SK-N-SH (cell line): Measurements from ENCODE around the gene DHX15. TPM values are rescaled to one million over a fixed set of nuclear protein-coding genes. Genes with fewer than 3 reads are reported as not detected.

Source experiments
- CTCF ChIA-PET: fragments of 300-600, 350-600 bp; formaldehyde crosslinking; extraction: SDS; loops from one replicate; lab custom pipeline; 2021; lab: Yijun Ruan, JAX
- POLR2A ChIA-PET: fragments of 350-600 bp; sonication (Branson Sonifier 250); formaldehyde crosslinking; extraction: SDS; loops from one replicate; lab custom pipeline; 2020; ENCODE audit warnings: antibody characterized with exemption, inconsistent platforms; lab: Yijun Ruan, JAX
- DNase-seq: peaks from one replicate; pipeline ENCODE4 v3.0.0; 2012
- H2AFZ ChIP-seq: fragments of 200-600 bp; sonication (generic); 2 replicates; pipeline ENCODE4 v1.8.1; 2016; ENCODE audit warnings: antibody characterized with exemption, mild to moderate bottlenecking, low read depth
- H3F3A ChIP-seq: fragments of 200-600 bp; sonication (generic); replicated peaks from 2 replicates; pipeline ENCODE3; 2016; ENCODE audit warnings: antibody characterized with exemption, mild to moderate bottlenecking; ENCODE audit not compliant: insufficient read depth
- H3K27ac ChIP-seq, 2 experiments: fragments of 200-500 bp in 1 of 2; fragments of 200-600 bp in 1 of 2; sonication (Bioruptor generic) in 1 of 2; sonication (generic), shearing (Covaris generic) in 1 of 2; 2 replicates each; pipeline versions ENCODE4 v1.5.1 to v1.6.1; 2014 to 2016; ENCODE audit warnings: low read depth in 2 of 2, inconsistent platforms in 1 of 2, low read length in 1 of 2, mild to moderate bottlenecking in 1 of 2, mixed read lengths in 1 of 2
- H3K27me3 ChIP-seq: fragments of 200-600 bp; sonication (generic), shearing (Covaris generic); 2 replicates; pipeline ENCODE4 v1.6.1; 2016; ENCODE audit warnings: mixed run types; ENCODE audit not compliant: insufficient read depth
- H3K36me3 ChIP-seq, 2 experiments: fragments of 200-500 bp in 1 of 2; fragments of 200-600 bp in 1 of 2; sonication (Bioruptor generic) in 1 of 2; sonication (generic) in 1 of 2; replicated peaks in 1 of 2; 2 replicates each; pipeline versions ENCODE3 to v1.5.1; 2014 to 2016; ENCODE audit warnings: low read length in 1 of 2, mild to moderate bottlenecking in 1 of 2; ENCODE audit not compliant: insufficient read depth in 2 of 2, control insufficient read depth in 1 of 2
- H3K4me1 ChIP-seq, 2 experiments: fragments of 200-500 bp in 1 of 2; fragments of 200-600 bp in 1 of 2; sonication (Bioruptor generic) in 1 of 2; sonication (generic), shearing (Covaris generic) in 1 of 2; 2 replicates each; pipeline versions ENCODE4 v1.5.1 to v1.6.1; 2014 to 2016; ENCODE audit warnings: low read depth in 1 of 2, low read length in 1 of 2, mixed run types in 1 of 2; ENCODE audit not compliant: insufficient read depth in 2 of 2, control insufficient read depth in 1 of 2
- H3K4me2 ChIP-seq: fragments of 200-600 bp; sonication (generic), shearing (Covaris generic); 2 replicates; pipeline ENCODE4 v1.6.1; 2017; ENCODE audit warnings: mixed run types
- H3K4me3 ChIP-seq, 2 experiments: fragments of 200-500 bp in 1 of 2; fragments of 200-600 bp in 1 of 2; sonication (Bioruptor generic) in 1 of 2; sonication (generic), shearing (Covaris generic) in 1 of 2; 2 replicates each; pipeline versions ENCODE4 v1.5.1 to v1.8.1; 2014 to 2016; ENCODE audit warnings: low read depth in 2 of 2, inconsistent platforms in 1 of 2, low read length in 1 of 2, mild to moderate bottlenecking in 1 of 2, mixed read lengths in 1 of 2, moderate library complexity in 1 of 2
- H3K79me2 ChIP-seq: fragments of 200-600 bp; sonication (generic); 2 replicates; pipeline ENCODE4 v1.8.1; 2017; ENCODE audit warnings: mild to moderate bottlenecking; ENCODE audit not compliant: insufficient read depth
- H3K9ac ChIP-seq: fragments of 200-600 bp; sonication (generic); 2 replicates; pipeline ENCODE4 v1.6.1; 2017; ENCODE audit warnings: mixed run types
- H3K9me2 ChIP-seq: fragments of 200-600 bp; sonication (generic); 2 replicates; pipeline ENCODE4 v1.6.1; 2017; ENCODE audit warnings: mixed run types
- H3K9me3 ChIP-seq: fragments of 200-600 bp; sonication (generic); 2 replicates; pipeline ENCODE4 v1.6.1; 2017; ENCODE audit warnings: mixed run types, mild to moderate bottlenecking, moderate library complexity
- H4K20me1 ChIP-seq: fragments of 200-600 bp; sonication (generic); 2 replicates; pipeline ENCODE4 v1.6.1; 2017; ENCODE audit warnings: mild to moderate bottlenecking, mixed run types; ENCODE audit not compliant: insufficient read depth
- CHD2 ChIP-seq: fragments of 150-350 bp; IDR thresholded peaks from 2 replicates; pipeline ENCODE4 v1.6.1; 2018; ENCODE audit warnings: low read length; ENCODE audit not compliant: partially characterized antibody
- EP300 ChIP-seq, 2 experiments: IDR thresholded peaks; 2 replicates each; pipeline versions ENCODE4 v1.4.0 to v1.6.1; 2012; ENCODE audit warnings: borderline replicate concordance in 1 of 2, low read depth in 1 of 2, low read length in 1 of 2
- FOXJ3 ChIP-seq: sonication (generic); formaldehyde crosslinking; IDR thresholded peaks from 2 replicates; pipeline ENCODE4 v1.5.1; 2020; ENCODE audit warnings: mild to moderate bottlenecking, missing genetic modification reagents
- GABPA ChIP-seq: IDR thresholded peaks from 2 replicates; pipeline ENCODE4 v1.4.0; 2012; ENCODE audit warnings: low read depth, mild to moderate bottlenecking
- GATA2 ChIP-seq: sonication (generic); formaldehyde crosslinking; IDR thresholded peaks from 2 replicates; pipeline ENCODE4 v1.5.0; 2020; ENCODE audit warnings: mild to moderate bottlenecking, missing genetic modification reagents
- JUND ChIP-seq: IDR thresholded peaks from 2 replicates; pipeline ENCODE4 v1.4.0; 2012
- MXI1 ChIP-seq: IDR thresholded peaks from 2 replicates; pipeline ENCODE4 v1.6.1; 2012; ENCODE audit warnings: mild to moderate bottlenecking, low read depth, low read length, improper control_type of control experiment
- NFIC ChIP-seq: IDR thresholded peaks from 2 replicates; pipeline ENCODE4 v1.4.0; 2012; ENCODE audit warnings: borderline replicate concordance
- RFX5 ChIP-seq: IDR thresholded peaks from 2 replicates; pipeline ENCODE4 v1.6.1; 2012; ENCODE audit warnings: mild to moderate bottlenecking, improper control_type of control experiment, low read length
- SMC3 ChIP-seq: IDR thresholded peaks from 2 replicates; pipeline ENCODE4 v1.6.1; 2012; ENCODE audit warnings: low read depth, low read length, improper control_type of control experiment
- TCF12 ChIP-seq: IDR thresholded peaks from 2 replicates; pipeline ENCODE4 v1.4.0; 2012
- TEAD4 ChIP-seq: IDR thresholded peaks from 2 replicates; pipeline ENCODE4 v1.4.0; 2012; ENCODE audit warnings: mild to moderate bottlenecking, borderline replicate concordance; ENCODE audit not compliant: insufficient read depth
- WGBS: methylation state at CpG from one replicate; pipeline ENCODE4 v1.1.6; 2017; ENCODE audit warnings: low lambda C conversion rate; 5-methylcytosine and 5-hydroxymethylcytosine counted together
- polyA plus RNA-seq, 3 experiments: library from polyadenylated mRNA; depleted of rRNA; stranded (reverse); fragments of >200 nt; gene quantifications; 2 replicates each; pipeline ENCODE4 v1.2.3, GENCODE V29; 2012
- TF ChIP-seq, protein P1 (sequence below): fragments of 150-350 bp; IDR thresholded peaks from 2 replicates; pipeline ENCODE4 v1.6.1; 2017; ENCODE audit warnings: antibody characterized with exemption, low read length, low read depth, borderline replicate concordance
- TF ChIP-seq, protein P2 (sequence below): IDR thresholded peaks from 2 replicates; pipeline ENCODE4 v1.4.0; 2012; ENCODE audit warnings: low read depth, borderline replicate concordance
- TF ChIP-seq, protein P3 (sequence below): fragments of 200-600 bp; sonication (generic); IDR thresholded peaks from 2 replicates; pipeline ENCODE4 v1.6.1; 2017; ENCODE audit warnings: antibody characterized with exemption, mild to moderate bottlenecking, moderate library complexity
- TF ChIP-seq, protein P4 (sequence below): IDR thresholded peaks from 2 replicates; pipeline ENCODE4 v1.4.0; 2012; ENCODE audit warnings: low read depth, borderline replicate concordance
- TF ChIP-seq, protein P5 (sequence below): IDR thresholded peaks from 2 replicates; pipeline ENCODE4 v1.4.0; 2012; ENCODE audit warnings: low read depth
- TF ChIP-seq, protein P6 (sequence below): IDR thresholded peaks from 2 replicates; pipeline ENCODE4 v1.6.1; 2012; ENCODE audit warnings: mild to moderate bottlenecking, low read depth, low read length, moderate library complexity
- TF ChIP-seq, protein P7 (sequence below): fragments of 150-350 bp; IDR thresholded peaks from 2 replicates; pipeline ENCODE4 v1.6.1; 2016; ENCODE audit warnings: mild to moderate bottlenecking, low read depth, low read length

Gene DHX15
- polyA plus RNA-seq, 1 of the 3 experiments (the other 2 are of a cell fraction), result 63.3 TPM

DNA sequence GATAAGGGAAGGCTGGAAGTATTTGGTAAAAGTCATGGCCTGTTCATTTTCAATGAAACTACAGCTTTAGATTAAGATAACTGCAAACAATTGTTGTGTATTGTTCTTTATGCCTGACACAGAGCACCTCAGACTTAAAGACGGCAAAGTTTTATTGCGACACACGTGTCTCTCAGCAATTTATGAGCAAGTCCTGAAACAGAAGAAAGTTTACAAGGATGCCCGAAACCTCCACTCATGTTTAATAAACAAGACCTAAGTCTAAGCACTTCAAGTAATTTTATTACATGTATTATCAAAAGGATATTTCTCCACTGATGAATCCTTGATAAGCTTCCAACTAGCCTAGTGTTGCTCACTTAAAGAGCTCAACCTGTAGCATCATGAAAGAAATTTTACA, 51.0 kb downstream of the DHX15 start:
- no peak overlapping the region for H2AFZ ChIP-seq
- ChIA-PET POLR2A (no interaction called here), CTCF (interaction anchor here (0.9 to 2.9 kb wide), 5 partner anchors 12 to 51 kb away, joined by 3 to 18 read pairs (median 3); partner anchors contain the start of gene DHX15)
- H3K4me1 ChIP-seq, result no peaks in the 10 kb centered on the region; a peak in 1 of 4 replicates
- TF ChIP-seq, protein P1, sequence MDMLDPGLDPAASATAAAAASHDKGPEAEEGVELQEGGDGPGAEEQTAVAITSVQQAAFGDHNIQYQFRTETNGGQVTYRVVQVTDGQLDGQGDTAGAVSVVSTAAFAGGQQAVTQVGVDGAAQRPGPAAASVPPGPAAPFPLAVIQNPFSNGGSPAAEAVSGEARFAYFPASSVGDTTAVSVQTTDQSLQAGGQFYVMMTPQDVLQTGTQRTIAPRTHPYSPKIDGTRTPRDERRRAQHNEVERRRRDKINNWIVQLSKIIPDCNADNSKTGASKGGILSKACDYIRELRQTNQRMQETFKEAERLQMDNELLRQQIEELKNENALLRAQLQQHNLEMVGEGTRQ, result no peak
- TF ChIP-seq JUND (no peak), EP300 (IDR thresholded peaks at IDR 0.05; ENCODE audit: borderline replicate concordance in 1 of 2, low read depth in 1 of 2, low read length in 1 of 2) (no peak), CHD2 (no peak), MXI1 (no peak), GATA2 (CRISPR knock-in tag) (no peak), FOXJ3 (CRISPR knock-in tag) (no peak), TCF12 (no peak), RFX5 (no peak), TEAD4 (no peak), GABPA (no peak), SMC3 (no peak), NFIC (no peak)
- TF ChIP-seq, protein P2, sequence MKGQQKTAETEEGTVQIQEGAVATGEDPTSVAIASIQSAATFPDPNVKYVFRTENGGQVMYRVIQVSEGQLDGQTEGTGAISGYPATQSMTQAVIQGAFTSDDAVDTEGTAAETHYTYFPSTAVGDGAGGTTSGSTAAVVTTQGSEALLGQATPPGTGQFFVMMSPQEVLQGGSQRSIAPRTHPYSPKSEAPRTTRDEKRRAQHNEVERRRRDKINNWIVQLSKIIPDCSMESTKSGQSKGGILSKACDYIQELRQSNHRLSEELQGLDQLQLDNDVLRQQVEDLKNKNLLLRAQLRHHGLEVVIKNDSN, result no peak
- TF ChIP-seq, protein P3, sequence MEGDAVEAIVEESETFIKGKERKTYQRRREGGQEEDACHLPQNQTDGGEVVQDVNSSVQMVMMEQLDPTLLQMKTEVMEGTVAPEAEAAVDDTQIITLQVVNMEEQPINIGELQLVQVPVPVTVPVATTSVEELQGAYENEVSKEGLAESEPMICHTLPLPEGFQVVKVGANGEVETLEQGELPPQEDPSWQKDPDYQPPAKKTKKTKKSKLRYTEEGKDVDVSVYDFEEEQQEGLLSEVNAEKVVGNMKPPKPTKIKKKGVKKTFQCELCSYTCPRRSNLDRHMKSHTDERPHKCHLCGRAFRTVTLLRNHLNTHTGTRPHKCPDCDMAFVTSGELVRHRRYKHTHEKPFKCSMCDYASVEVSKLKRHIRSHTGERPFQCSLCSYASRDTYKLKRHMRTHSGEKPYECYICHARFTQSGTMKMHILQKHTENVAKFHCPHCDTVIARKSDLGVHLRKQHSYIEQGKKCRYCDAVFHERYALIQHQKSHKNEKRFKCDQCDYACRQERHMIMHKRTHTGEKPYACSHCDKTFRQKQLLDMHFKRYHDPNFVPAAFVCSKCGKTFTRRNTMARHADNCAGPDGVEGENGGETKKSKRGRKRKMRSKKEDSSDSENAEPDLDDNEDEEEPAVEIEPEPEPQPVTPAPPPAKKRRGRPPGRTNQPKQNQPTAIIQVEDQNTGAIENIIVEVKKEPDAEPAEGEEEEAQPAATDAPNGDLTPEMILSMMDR, result no peak
- TF ChIP-seq, protein P4, sequence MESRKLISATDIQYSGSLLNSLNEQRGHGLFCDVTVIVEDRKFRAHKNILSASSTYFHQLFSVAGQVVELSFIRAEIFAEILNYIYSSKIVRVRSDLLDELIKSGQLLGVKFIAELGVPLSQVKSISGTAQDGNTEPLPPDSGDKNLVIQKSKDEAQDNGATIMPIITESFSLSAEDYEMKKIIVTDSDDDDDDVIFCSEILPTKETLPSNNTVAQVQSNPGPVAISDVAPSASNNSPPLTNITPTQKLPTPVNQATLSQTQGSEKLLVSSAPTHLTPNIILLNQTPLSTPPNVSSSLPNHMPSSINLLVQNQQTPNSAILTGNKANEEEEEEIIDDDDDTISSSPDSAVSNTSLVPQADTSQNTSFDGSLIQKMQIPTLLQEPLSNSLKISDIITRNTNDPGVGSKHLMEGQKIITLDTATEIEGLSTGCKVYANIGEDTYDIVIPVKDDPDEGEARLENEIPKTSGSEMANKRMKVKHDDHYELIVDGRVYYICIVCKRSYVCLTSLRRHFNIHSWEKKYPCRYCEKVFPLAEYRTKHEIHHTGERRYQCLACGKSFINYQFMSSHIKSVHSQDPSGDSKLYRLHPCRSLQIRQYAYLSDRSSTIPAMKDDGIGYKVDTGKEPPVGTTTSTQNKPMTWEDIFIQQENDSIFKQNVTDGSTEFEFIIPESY, result no peak
- TF ChIP-seq, protein P5, sequence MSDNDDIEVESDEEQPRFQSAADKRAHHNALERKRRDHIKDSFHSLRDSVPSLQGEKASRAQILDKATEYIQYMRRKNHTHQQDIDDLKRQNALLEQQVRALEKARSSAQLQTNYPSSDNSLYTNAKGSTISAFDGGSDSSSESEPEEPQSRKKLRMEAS, result no peak
- TF ChIP-seq, protein P6, sequence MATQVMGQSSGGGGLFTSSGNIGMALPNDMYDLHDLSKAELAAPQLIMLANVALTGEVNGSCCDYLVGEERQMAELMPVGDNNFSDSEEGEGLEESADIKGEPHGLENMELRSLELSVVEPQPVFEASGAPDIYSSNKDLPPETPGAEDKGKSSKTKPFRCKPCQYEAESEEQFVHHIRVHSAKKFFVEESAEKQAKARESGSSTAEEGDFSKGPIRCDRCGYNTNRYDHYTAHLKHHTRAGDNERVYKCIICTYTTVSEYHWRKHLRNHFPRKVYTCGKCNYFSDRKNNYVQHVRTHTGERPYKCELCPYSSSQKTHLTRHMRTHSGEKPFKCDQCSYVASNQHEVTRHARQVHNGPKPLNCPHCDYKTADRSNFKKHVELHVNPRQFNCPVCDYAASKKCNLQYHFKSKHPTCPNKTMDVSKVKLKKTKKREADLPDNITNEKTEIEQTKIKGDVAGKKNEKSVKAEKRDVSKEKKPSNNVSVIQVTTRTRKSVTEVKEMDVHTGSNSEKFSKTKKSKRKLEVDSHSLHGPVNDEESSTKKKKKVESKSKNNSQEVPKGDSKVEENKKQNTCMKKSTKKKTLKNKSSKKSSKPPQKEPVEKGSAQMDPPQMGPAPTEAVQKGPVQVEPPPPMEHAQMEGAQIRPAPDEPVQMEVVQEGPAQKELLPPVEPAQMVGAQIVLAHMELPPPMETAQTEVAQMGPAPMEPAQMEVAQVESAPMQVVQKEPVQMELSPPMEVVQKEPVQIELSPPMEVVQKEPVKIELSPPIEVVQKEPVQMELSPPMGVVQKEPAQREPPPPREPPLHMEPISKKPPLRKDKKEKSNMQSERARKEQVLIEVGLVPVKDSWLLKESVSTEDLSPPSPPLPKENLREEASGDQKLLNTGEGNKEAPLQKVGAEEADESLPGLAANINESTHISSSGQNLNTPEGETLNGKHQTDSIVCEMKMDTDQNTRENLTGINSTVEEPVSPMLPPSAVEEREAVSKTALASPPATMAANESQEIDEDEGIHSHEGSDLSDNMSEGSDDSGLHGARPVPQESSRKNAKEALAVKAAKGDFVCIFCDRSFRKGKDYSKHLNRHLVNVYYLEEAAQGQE, result no peak
- TF ChIP-seq, protein P7, sequence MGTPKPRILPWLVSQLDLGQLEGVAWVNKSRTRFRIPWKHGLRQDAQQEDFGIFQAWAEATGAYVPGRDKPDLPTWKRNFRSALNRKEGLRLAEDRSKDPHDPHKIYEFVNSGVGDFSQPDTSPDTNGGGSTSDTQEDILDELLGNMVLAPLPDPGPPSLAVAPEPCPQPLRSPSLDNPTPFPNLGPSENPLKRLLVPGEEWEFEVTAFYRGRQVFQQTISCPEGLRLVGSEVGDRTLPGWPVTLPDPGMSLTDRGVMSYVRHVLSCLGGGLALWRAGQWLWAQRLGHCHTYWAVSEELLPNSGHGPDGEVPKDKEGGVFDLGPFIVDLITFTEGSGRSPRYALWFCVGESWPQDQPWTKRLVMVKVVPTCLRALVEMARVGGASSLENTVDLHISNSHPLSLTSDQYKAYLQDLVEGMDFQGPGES, result no peak
- H3F3A ChIP-seq, result peaks cover 3% of the 10 kb centered on the region
- peaks cover 82 to 86% of the 10 kb centered on the region in 2 experiments for H3K36me3 ChIP-seq
- H3K9me2 ChIP-seq, result no peaks in the 10 kb centered on the region
- WGBS, result 100% methylated on average over 4 of the region's 4 CpGs
- no peak overlapping the region for H3K27ac ChIP-seq
- no peak for DNase-seq
- no peaks in the 10 kb centered on the region for H3K27me3 ChIP-seq
- no peak overlapping the region for H3K4me2 ChIP-seq
- H4K20me1 ChIP-seq, result peaks cover 17% of the 10 kb centered on the region; the same call in 1 of the 2 replicates
- peaks cover 74% of the 10 kb centered on the region for H3K79me2 ChIP-seq
- no peak overlapping the region for H3K4me3 ChIP-seq
- H3K9me3 ChIP-seq, result no peaks in the 10 kb centered on the region
- no peak overlapping the region for H3K9ac ChIP-seq
